K562 (cell line): ENCODE data around the gene ST6GALNAC2. TPM values are rescaled to one million over a fixed set of nuclear protein-coding genes. Genes with fewer than 3 reads are reported as not detected.

Experiments
- ADNP ChIP-seq: fragments of 200-800 bp; sonication (Bioruptor generic); IDR thresholded peaks from 2 replicates; pipeline ENCODE4 v1.6.1; 2016; ENCODE audit warnings: missing genetic modification characterization, missing compliant biosample characterization
- CCNT2 ChIP-seq: IDR thresholded peaks from 2 replicates; pipeline ENCODE4 v1.6.1; 2011; ENCODE audit warnings: borderline replicate concordance, low read depth, mild to moderate bottlenecking, moderate library complexity, mixed read lengths, low read length; ENCODE audit not compliant: insufficient read length; ENCODE audit errors: extremely low read depth
- CREB1 ChIP-seq, 2 experiments: sonication (generic) in 1 of 2; formaldehyde crosslinking in 1 of 2; IDR thresholded peaks; 2 replicates each; pipeline versions ENCODE4 v1.6.1 to v1.8.0; 2012 to 2022; ENCODE audit warnings: inconsistent platforms in 1 of 2, mild to moderate bottlenecking in 1 of 2, missing genetic modification reagents in 1 of 2, moderate library complexity in 1 of 2
- DACH1 ChIP-seq: fragments of 450-650 bp; IDR thresholded peaks from 2 replicates; pipeline ENCODE4 v1.6.1; 2018; ENCODE audit not compliant: partially characterized antibody
- ELF4 ChIP-seq: fragments of 450-650 bp; formaldehyde crosslinking; IDR thresholded peaks from 2 replicates; pipeline ENCODE4 v1.4.0; 2022; ENCODE audit warnings: missing genetic modification characterization
- GTF3C2 ChIP-seq: IDR thresholded peaks from 3 replicates; pipeline ENCODE4 v1.6.1; 2011; ENCODE audit warnings: borderline replicate concordance, mild to moderate bottlenecking, moderate library complexity; ENCODE audit not compliant: insufficient read length; ENCODE audit errors: extremely low read depth
- HDAC3 ChIP-seq: fragments of 450-650 bp; IDR thresholded peaks from 2 replicates; pipeline ENCODE4 v1.6.1; 2018; ENCODE audit warnings: borderline replicate concordance, mild to moderate bottlenecking, moderate library complexity; ENCODE audit not compliant: partially characterized antibody
- L3MBTL2 ChIP-seq: fragments of 450-650 bp; IDR thresholded peaks from 2 replicates; pipeline ENCODE4 v1.6.1; 2016; ENCODE audit warnings: mild to moderate bottlenecking, moderate library complexity
- MTA3 ChIP-seq: fragments of 450-650 bp; formaldehyde crosslinking; IDR thresholded peaks from 2 replicates; pipeline ENCODE4 v1.6.1; 2017; ENCODE audit warnings: mild to moderate bottlenecking, borderline replicate concordance
- MTF1 ChIP-seq: fragments of 250-450 bp; sonication (Bioruptor Pico); IDR thresholded peaks from 2 replicates; pipeline ENCODE4 v1.9.0; 2021; ENCODE audit warnings: moderate library complexity, mild to moderate bottlenecking, inconsistent platforms, borderline replicate concordance
- NCOR1 ChIP-seq: fragments of 450-650 bp; IDR thresholded peaks from 2 replicates; pipeline ENCODE4 v1.6.1; 2016; ENCODE audit warnings: mild to moderate bottlenecking, moderate library complexity
- PHF8 ChIP-seq: fragments of 200-600 bp; sonication (generic); IDR thresholded peaks from 2 replicates; pipeline ENCODE4 v1.6.1; 2012; ENCODE audit warnings: mixed run types, mild to moderate bottlenecking, inconsistent platforms, low read length, moderate library complexity, borderline replicate concordance
- TAL1 ChIP-seq: fragments of 450-650 bp; IDR thresholded peaks from 2 replicates; pipeline ENCODE4 v1.6.1; 2016; ENCODE audit warnings: mild to moderate bottlenecking
- ZBTB1 ChIP-seq: sonication (generic); formaldehyde crosslinking; IDR thresholded peaks from 2 replicates; pipeline ENCODE4 v1.8.1; 2023; ENCODE audit warnings: missing genetic modification reagents, low read depth, mild to moderate bottlenecking, borderline replicate concordance
- ZNF444 ChIP-seq: fragments of 250-450 bp; sonication (Bioruptor Pico); IDR thresholded peaks from 2 replicates; pipeline ENCODE4 v1.4.0; 2020; ENCODE audit warnings: mild to moderate bottlenecking, moderate library complexity
- ZNF445 ChIP-seq: fragments of 250-450 bp; sonication (Bioruptor Pico); IDR thresholded peaks from 2 replicates; pipeline ENCODE4 v1.4.0; 2020; ENCODE audit warnings: low read depth, mild to moderate bottlenecking, moderate library complexity
- ZNF586 ChIP-seq: fragments of 450-650 bp; formaldehyde crosslinking; conservative IDR thresholded peaks from 2 replicates; pipeline ENCODE4 v1.4.0; 2020; ENCODE audit warnings: mild to moderate bottlenecking, moderate library complexity
- ZNF717 ChIP-seq: fragments of 250-450 bp; sonication (Bioruptor Pico); IDR thresholded peaks from 2 replicates; pipeline ENCODE4 v1.5.0; 2021
- polyA plus RNA-seq, 8 experiments: library from polyadenylated mRNA; depleted of rRNA in 4 of 8; stranded (reverse) in 5 of 8; unstranded in 3 of 8; fragments of >200 nt; fragmentation: Nextera tagmentation in 2 of 8; fragmentation: Illumina TruSeq in 1 of 8; extraction: Ambion mirVana in 2 of 8; extraction: Trizol in 1 of 8; gene quantifications; 2 replicates each; pipeline versions ENCODE4 v1.2.1 to v1.2.3, GENCODE V29; 2011 to 2014; ENCODE audit warnings: inconsistent platforms in 1 of 8, missing spikeins in 1 of 8
- total RNA-seq, 7 experiments: library from RNA; depleted of rRNA in 6 of 7; stranded (reverse); fragments of >200 nt in 6 of 7; fragmentation: Illumina TruSeq in 2 of 7; extraction: Trizol in 2 of 7; gene quantifications; 2 replicates each; pipeline versions ENCODE4 v1.2.1 to v1.2.3, GENCODE V29; 2011 to 2021; ENCODE audit warnings: low replicate concordance in 1 of 7
- TF ChIP-seq, protein P1 (sequence below): IDR thresholded peaks from 2 replicates; pipeline ENCODE4 v1.6.1; 2011; ENCODE audit warnings: borderline replicate concordance, low read depth, mild to moderate bottlenecking, moderate library complexity, low read length; ENCODE audit not compliant: insufficient read depth, poor library complexity, severe bottlenecking
- TF ChIP-seq, protein P2 (sequence below): fragments of 250-450 bp; sonication (Bioruptor Pico); IDR thresholded peaks from 2 replicates; pipeline ENCODE4 v1.5.1; 2021; ENCODE audit warnings: mild to moderate bottlenecking
- TF ChIP-seq, protein P3 (sequence below): IDR thresholded peaks from 3 replicates; pipeline ENCODE4 v1.6.1; 2011; ENCODE audit warnings: borderline replicate concordance, mild to moderate bottlenecking; ENCODE audit not compliant: insufficient read length, insufficient read depth

The ST6GALNAC2 gene
- total and polyA plus RNA-seq, 9 of the 15 experiments (the other 6 are each of a cell fraction or from before 2014, with no cell fraction given): 0.18 TPM; not detected in 8

- no peak for TF ChIP-seq GTF3C2
- no peak for TF ChIP-seq MTF1 (CRISPR knock-in tag)
- TF ChIP-seq, protein P1, sequence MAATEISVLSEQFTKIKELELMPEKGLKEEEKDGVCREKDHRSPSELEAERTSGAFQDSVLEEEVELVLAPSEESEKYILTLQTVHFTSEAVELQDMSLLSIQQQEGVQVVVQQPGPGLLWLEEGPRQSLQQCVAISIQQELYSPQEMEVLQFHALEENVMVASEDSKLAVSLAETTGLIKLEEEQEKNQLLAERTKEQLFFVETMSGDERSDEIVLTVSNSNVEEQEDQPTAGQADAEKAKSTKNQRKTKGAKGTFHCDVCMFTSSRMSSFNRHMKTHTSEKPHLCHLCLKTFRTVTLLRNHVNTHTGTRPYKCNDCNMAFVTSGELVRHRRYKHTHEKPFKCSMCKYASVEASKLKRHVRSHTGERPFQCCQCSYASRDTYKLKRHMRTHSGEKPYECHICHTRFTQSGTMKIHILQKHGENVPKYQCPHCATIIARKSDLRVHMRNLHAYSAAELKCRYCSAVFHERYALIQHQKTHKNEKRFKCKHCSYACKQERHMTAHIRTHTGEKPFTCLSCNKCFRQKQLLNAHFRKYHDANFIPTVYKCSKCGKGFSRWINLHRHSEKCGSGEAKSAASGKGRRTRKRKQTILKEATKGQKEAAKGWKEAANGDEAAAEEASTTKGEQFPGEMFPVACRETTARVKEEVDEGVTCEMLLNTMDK: no peak
- no peak for TF ChIP-seq ELF4 (CRISPR knock-in tag)
- no peak for TF ChIP-seq CREB1 (IDR thresholded peaks at IDR 0.05)
- TF ChIP-seq CREB1 (CRISPR knock-in tag; IDR thresholded peaks at IDR 0.05): no peak
- no peak for TF ChIP-seq DACH1
- TF ChIP-seq, protein P2, sequence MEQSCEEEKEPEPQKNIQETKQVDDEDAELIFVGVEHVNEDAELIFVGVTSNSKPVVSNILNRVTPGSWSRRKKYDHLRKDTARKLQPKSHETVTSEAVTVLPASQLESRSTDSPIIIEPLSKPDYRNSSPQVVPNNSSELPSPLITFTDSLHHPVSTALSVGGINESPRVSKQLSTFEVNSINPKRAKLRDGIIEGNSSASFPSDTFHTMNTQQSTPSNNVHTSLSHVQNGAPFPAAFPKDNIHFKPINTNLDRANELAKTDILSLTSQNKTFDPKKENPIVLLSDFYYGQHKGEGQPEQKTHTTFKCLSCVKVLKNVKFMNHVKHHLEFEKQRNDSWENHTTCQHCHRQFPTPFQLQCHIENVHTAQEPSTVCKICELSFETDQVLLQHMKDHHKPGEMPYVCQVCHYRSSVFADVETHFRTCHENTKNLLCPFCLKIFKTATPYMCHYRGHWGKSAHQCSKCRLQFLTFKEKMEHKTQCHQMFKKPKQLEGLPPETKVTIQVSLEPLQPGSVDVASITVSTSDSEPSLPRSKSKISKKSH (CRISPR knock-in tag): no peak
- no peak for TF ChIP-seq L3MBTL2
- TF ChIP-seq, protein P3, sequence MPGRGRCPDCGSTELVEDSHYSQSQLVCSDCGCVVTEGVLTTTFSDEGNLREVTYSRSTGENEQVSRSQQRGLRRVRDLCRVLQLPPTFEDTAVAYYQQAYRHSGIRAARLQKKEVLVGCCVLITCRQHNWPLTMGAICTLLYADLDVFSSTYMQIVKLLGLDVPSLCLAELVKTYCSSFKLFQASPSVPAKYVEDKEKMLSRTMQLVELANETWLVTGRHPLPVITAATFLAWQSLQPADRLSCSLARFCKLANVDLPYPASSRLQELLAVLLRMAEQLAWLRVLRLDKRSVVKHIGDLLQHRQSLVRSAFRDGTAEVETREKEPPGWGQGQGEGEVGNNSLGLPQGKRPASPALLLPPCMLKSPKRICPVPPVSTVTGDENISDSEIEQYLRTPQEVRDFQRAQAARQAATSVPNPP: no peak
- TF ChIP-seq ZNF445 (CRISPR knock-in tag): no peak
- no peak for TF ChIP-seq ZBTB1 (CRISPR knock-in tag)
- no peak for TF ChIP-seq ZNF444 (CRISPR knock-in tag)
- TF ChIP-seq ZNF717 (CRISPR knock-in tag): no peak
- no peak for TF ChIP-seq ZNF586 (CRISPR knock-in tag)
- no peak for TF ChIP-seq TAL1
- no peak for TF ChIP-seq CCNT2
- no peak for TF ChIP-seq MTA3
- TF ChIP-seq ADNP (tag): no peak
- no peak for TF ChIP-seq PHF8
- TF ChIP-seq HDAC3: no peak
- no peak for TF ChIP-seq NCOR1
These were observed 37.9 kb downstream of the ST6GALNAC2 start (continued) for GRCh38 chr17:76547642-76548202.
